Measurements from ENCODE around the gene SLC1A7.

The SLC1A7 gene

DNA sequence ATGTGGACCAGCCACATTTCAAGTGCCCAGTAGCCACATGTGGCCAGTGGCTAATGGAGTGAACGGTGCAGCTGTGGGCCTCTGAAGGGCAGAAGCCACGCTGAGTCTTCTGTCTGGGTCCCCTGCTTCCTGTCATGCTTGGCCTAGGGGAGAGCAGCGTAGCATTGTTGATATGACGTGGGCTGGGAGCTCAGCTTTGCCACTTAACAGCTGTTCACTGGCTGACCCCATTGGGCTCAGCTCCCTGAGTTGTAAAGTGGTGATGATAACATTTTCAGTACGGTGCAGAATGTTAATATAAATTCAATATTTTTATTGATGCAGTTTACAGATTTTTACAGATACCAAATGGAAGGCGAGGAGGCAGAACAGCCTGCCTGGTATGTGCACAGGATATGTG lies 76.0 kb downstream of the SLC1A7 start:
- no peaks in the 10 kb centered on the region for H3K79me2 ChIP-seq (ENCODE audit: control insufficient read depth, insufficient read depth, low read length, unreplicated experiment)
- H3K36me3 ChIP-seq (ENCODE audit: insufficient read depth, low read length) = no peaks in the 10 kb centered on the region

DNA sequence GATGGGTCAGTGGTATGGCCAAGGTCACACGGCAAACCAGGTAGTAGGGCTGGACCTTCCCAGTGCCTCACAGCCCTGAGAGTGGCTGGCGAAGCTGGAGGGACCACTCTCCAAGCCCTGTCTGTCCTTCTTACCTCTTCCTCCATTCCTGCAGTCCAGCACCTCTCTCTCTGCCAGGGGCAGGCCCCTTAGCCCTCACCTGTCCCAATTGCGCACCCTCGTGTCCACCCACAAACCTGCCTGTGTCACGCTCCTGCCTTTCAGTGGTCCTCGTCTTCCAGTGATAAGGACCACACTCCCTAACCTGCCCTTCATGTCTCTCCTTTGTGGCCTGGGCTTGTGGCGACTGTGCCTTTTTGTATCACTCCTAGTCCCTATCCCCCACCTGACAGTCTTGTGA lies 77.0 kb downstream of the SLC1A7 start:
- Histone ChIP-seq H3K36me3 (ENCODE audit: insufficient read depth, low read length) (no peaks in the 10 kb centered on the region), H3K27ac (ENCODE audit: low read depth, low read length) (no peak overlapping the region), H3K79me2 (ENCODE audit: control insufficient read depth, insufficient read depth, low read length, unreplicated experiment) (no peaks in the 10 kb centered on the region), H3K4me3 (ENCODE audit: low read depth, low read length) (no peak overlapping the region), H3K27me3 (ENCODE audit: insufficient read depth, low read length) (peaks cover 38% of the 10 kb centered on the region), H2AFZ (ENCODE audit: low read length, unreplicated experiment) (no peak overlapping the region), H3K4me1 (ENCODE audit: control insufficient read depth, insufficient read depth, low read length, unreplicated experiment) (no peaks in the 10 kb centered on the region)

More for the DNA sequence above, 76.0 kb downstream of the SLC1A7 start:
- Histone ChIP-seq H3K4me3 (ENCODE audit: low read depth, low read length) (no peak overlapping the region), H3K27me3 (ENCODE audit: insufficient read depth, low read length) (peaks cover 27% of the 10 kb centered on the region), H2AFZ (ENCODE audit: low read length, unreplicated experiment) (no peak overlapping the region), H3K4me1 (ENCODE audit: control insufficient read depth, insufficient read depth, low read length, unreplicated experiment) (no peaks in the 10 kb centered on the region), H3K27ac (ENCODE audit: low read depth, low read length) (no peak overlapping the region)

DNA sequence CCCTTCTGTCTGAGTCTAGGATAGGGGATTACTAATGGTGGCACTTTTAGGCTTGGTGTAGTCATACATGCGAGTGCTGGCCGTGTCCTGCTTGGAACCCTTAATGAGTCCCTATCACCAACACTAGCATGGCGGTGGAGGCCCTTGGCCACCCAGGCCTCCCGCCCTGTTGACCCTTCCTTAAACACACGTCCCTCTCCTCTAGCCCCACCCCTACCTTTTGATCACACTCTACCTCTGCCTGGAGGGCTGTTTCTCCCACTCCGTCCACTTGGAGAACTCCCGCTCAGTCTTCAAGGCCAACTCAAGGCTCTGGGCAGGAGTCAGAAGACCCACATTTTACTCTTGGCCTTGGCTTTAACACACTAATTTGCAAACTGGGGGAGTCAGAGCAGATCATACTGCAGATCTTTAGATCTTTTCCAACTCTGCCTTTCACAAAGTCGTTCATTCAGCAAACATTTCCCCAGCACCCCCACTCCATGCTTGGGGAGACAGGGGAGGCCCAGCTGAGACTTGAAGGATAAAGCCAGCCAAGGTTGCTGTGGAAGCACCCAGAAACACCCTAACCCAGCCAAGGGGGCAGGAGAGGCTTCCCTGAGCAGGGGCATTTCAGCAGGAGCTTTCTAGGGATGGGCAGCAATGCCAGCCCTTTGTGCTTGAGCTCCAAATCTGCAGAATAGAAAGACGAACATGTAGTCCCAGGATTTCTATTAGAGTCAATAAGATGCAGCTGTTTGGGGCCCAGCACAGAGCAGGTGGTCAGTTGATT lies 78.5 kb downstream of the SLC1A7 start:
- Histone ChIP-seq H3K27me3 (ENCODE audit: insufficient read depth, low read length) (peaks cover 53% of the 10 kb centered on the region), H3K79me2 (ENCODE audit: control insufficient read depth, insufficient read depth, low read length, unreplicated experiment) (no peaks in the 10 kb centered on the region), H2AFZ (ENCODE audit: low read length, unreplicated experiment) (no peak overlapping the region)

DNA sequence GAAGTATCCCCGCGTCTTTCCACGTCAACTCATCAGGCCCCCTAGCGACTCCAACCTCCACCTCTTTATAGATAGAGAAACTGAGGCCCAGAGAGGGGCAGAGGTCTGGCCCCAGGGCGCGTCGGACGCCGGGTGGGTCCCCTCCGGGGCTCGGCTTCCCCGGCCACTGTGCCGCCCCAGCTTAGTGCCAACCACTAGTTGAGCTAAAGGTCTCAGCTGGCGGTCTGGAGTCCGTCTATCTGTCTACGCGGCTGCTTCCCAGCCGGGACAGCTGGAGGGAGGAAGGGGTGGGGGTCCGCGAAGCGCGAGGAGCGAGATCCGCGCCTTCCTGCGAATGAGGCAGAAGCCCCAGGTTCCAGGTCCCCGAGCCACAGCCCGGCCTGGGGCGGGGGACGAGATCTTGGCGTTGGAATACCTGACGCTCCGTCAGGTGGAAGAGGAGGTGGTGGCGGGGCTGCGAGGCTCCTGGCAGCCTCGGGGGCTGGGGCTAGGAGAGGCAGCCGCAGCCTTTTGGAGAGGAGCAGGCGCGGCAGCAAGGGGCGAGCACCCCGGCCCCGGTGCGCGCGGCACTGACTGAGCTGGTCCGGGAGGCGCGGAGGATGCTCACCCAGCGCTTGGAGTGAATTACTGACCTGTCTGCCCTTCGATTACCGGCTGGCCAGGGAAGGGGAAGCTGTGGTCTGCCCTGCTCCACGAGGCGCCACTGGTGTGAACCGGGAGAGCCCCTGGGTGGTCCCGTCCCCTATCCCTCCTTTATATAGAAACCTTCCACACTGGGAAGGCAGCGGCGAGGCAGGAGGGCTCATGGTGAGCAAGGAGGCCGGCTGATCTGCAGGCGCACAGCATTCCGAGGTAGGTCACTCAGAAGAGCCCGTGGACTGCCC lies 79.5 kb downstream of the SLC1A7 start:
- H3K79me2 ChIP-seq (ENCODE audit: control insufficient read depth, insufficient read depth, low read length, unreplicated experiment) = no peaks in the 10 kb centered on the region
- no peaks in the 10 kb centered on the region for H3K36me3 ChIP-seq (ENCODE audit: insufficient read depth, low read length)
- H3K4me1 ChIP-seq (ENCODE audit: control insufficient read depth, insufficient read depth, low read length, unreplicated experiment) = no peaks in the 10 kb centered on the region
- peaks cover 58% of the 10 kb centered on the region for H3K27me3 ChIP-seq (ENCODE audit: insufficient read depth, low read length)
- no peak overlapping the region for H3K27ac ChIP-seq (ENCODE audit: low read depth, low read length)
- peak overlapping the region; percentile 77 for H3K4me3 ChIP-seq (ENCODE audit: low read depth, low read length)
- H2AFZ ChIP-seq (ENCODE audit: low read length, unreplicated experiment) = peak overlapping the region; percentile 56

More for the DNA sequence above, 78.5 kb downstream of the SLC1A7 start:
- Histone ChIP-seq H3K36me3 (ENCODE audit: insufficient read depth, low read length) (no peaks in the 10 kb centered on the region), H3K27ac (ENCODE audit: low read depth, low read length) (no peak overlapping the region), H3K4me1 (ENCODE audit: control insufficient read depth, insufficient read depth, low read length, unreplicated experiment) (no peaks in the 10 kb centered on the region), H3K4me3 (ENCODE audit: low read depth, low read length) (no peak overlapping the region)

GRCh38 chr1:53061859-53062707 lies 80.4 kb downstream of the SLC1A7 start, which contains the start of gene PODN:
Gene PODN, plus strand, starts transcription at chr1:53062213. Its CDS starts 7,643 bp downstream, at chr1:53069856.
- H3K36me3 ChIP-seq (ENCODE audit: insufficient read depth, low read length) = no peaks in the 10 kb centered on the region
- peak within 1 kb of the TSS; percentile 56 for H2AFZ ChIP-seq (ENCODE audit: low read length, unreplicated experiment)
- no peak within 1 kb of the TSS for H3K27ac ChIP-seq (ENCODE audit: low read depth, low read length)
- peaks cover 63% of the 10 kb centered on the region for H3K27me3 ChIP-seq (ENCODE audit: insufficient read depth, low read length)
- peak within 1 kb of the TSS; percentile 77 for H3K4me3 ChIP-seq (ENCODE audit: low read depth, low read length)
- H3K79me2 ChIP-seq (ENCODE audit: control insufficient read depth, insufficient read depth, low read length, unreplicated experiment) = no peaks in the 10 kb centered on the region
- no peaks in the 10 kb centered on the region for H3K4me1 ChIP-seq (ENCODE audit: control insufficient read depth, insufficient read depth, low read length, unreplicated experiment)

GRCh38 chr1:53061123-53061858 lies 81.1 kb downstream of the SLC1A7 start:
- Histone ChIP-seq H3K79me2 (ENCODE audit: control insufficient read depth, insufficient read depth, low read length, unreplicated experiment) (no peaks in the 10 kb centered on the region), H2AFZ (ENCODE audit: low read length, unreplicated experiment) (no peak overlapping the region), H3K4me3 (ENCODE audit: low read depth, low read length) (peak overlapping the region; percentile 77), H3K27me3 (ENCODE audit: insufficient read depth, low read length) (peaks cover 63% of the 10 kb centered on the region), H3K36me3 (ENCODE audit: insufficient read depth, low read length) (no peaks in the 10 kb centered on the region), H3K27ac (ENCODE audit: low read depth, low read length) (no peak overlapping the region), H3K4me1 (ENCODE audit: control insufficient read depth, insufficient read depth, low read length, unreplicated experiment) (no peaks in the 10 kb centered on the region)

DNA sequence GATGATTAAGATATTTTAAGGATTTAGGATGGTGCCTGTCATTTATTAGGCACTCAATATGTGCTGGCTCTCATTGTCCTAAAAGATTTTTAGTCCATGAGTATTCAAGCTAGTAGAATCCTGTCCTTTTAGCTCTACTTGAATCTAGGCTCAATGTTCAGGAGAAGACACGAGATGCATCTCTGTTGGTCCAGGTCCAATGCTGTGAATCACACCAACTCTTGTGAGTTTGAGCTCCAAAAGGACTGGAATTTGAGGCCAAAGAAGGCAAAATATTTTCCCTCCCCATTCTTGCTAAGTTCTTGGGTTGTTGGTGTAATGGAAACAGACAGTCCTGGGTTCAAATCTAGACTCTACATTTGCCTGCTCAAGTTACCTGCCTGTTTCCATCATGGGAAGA lies 81.9 kb downstream of the SLC1A7 start:
- peaks cover 63% of the 10 kb centered on the region for H3K27me3 ChIP-seq (ENCODE audit: insufficient read depth, low read length)
- no peak overlapping the region for H3K27ac ChIP-seq (ENCODE audit: low read depth, low read length)
- H3K4me3 ChIP-seq (ENCODE audit: low read depth, low read length) = no peak overlapping the region
- H3K79me2 ChIP-seq (ENCODE audit: control insufficient read depth, insufficient read depth, low read length, unreplicated experiment) = no peaks in the 10 kb centered on the region
- no peaks in the 10 kb centered on the region for H3K4me1 ChIP-seq (ENCODE audit: control insufficient read depth, insufficient read depth, low read length, unreplicated experiment)
- H3K36me3 ChIP-seq (ENCODE audit: insufficient read depth, low read length) = no peaks in the 10 kb centered on the region
- no peak overlapping the region for H2AFZ ChIP-seq (ENCODE audit: low read length, unreplicated experiment)

- H2AFZ ChIP-seq (ENCODE audit: low read length, unreplicated experiment) = no peak overlapping the region
- H3K36me3 ChIP-seq (ENCODE audit: insufficient read depth, low read length) = no peaks in the 10 kb centered on the region
- no peaks in the 10 kb centered on the region for H3K4me1 ChIP-seq (ENCODE audit: control insufficient read depth, insufficient read depth, low read length, unreplicated experiment)
Observed at GRCh38 chr1:53057127-53057526, 85.3 kb downstream of the SLC1A7 start.

GRCh38 chr1:53051676-53052075 lies 90.8 kb downstream of the SLC1A7 start:
- H3K27ac ChIP-seq (ENCODE audit: low read depth, low read length) = no peak overlapping the region
- no peaks in the 10 kb centered on the region for H3K79me2 ChIP-seq (ENCODE audit: control insufficient read depth, insufficient read depth, low read length, unreplicated experiment)
- H2AFZ ChIP-seq (ENCODE audit: low read length, unreplicated experiment) = no peak overlapping the region
- H3K4me3 ChIP-seq (ENCODE audit: low read depth, low read length) = no peak overlapping the region
- peaks cover 16% of the 10 kb centered on the region for H3K4me1 ChIP-seq (ENCODE audit: control insufficient read depth, insufficient read depth, low read length, unreplicated experiment)
- H3K36me3 ChIP-seq (ENCODE audit: insufficient read depth, low read length) = no peaks in the 10 kb centered on the region
- no peaks in the 10 kb centered on the region for H3K27me3 ChIP-seq (ENCODE audit: insufficient read depth, low read length)

More at GRCh38 chr1:53057127-53057526, 85.3 kb downstream of the SLC1A7 start:
- H3K27ac ChIP-seq (ENCODE audit: low read depth, low read length) = no peak overlapping the region
- no peaks in the 10 kb centered on the region for H3K79me2 ChIP-seq (ENCODE audit: control insufficient read depth, insufficient read depth, low read length, unreplicated experiment)
- H3K4me3 ChIP-seq (ENCODE audit: low read depth, low read length) = no peak overlapping the region
- H3K27me3 ChIP-seq (ENCODE audit: insufficient read depth, low read length) = peaks cover 41% of the 10 kb centered on the region

Measured in ACC112 (cell line).